NCI-H748 (cell line): ENCODE results near the gene SERPINE3.

Experiments
- DNase-seq: peaks from one replicate; lab custom pipeline; 2025; ENCODE audit not compliant: unreplicated experiment; lab: John Stamatoyannopoulos, UW

SERPINE3 gene

DNA sequence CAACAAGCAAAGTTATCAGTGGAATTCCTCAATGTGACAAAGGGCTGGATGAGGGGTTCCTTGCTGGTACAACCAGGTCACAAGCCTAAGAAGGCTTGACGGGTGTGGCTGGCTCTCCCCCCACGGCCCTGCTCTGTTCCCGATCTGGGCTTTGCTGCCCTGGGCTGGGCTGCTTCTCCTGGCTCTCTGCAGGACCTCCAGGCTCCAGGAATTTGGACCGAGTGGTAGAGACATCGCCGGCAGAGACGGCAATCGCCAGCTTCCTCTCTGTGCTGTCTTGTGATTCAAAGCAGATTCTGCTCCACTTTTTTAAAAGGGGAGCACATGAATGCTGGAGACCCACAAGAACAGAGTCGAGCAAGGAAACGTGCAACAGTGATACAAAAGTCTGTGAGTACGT, at the start of gene SERPINE3:
Gene SERPINE3, plus strand, starts transcription at position 338 of the 400 bp plus-strand sequence. CDS start 1,401 bp downstream, outside the sequence.
- no peak for DNase-seq

DNA sequence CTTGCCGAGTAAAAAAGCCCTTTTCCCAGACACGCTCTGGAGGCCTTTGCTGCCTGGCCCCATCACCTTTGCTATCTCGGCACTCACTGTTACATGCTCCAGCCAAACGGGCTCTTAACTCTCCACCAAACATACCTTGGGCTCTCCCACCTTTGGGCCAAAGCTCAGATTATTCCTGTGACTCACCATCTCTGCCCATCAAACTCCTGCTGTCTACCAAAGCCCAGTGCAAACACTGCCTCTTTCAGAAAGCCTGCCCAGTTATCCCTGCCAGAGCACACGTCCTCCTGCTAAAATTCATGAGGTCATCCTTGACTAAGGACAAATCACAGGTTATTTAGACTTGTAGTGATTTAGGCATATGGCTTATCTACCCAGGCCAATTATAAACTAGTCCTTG, 48.1 kb upstream of the SERPINE3 start:
- no peak for DNase-seq

- no peak for DNase-seq
These were observed 47.4 kb upstream of the SERPINE3 start for GRCh38 chr13:51292000-51292565.

GRCh38 chr13:51297556-51297955, 41.9 kb upstream of the SERPINE3 start:
- DNase-seq, result no peak

DNA sequence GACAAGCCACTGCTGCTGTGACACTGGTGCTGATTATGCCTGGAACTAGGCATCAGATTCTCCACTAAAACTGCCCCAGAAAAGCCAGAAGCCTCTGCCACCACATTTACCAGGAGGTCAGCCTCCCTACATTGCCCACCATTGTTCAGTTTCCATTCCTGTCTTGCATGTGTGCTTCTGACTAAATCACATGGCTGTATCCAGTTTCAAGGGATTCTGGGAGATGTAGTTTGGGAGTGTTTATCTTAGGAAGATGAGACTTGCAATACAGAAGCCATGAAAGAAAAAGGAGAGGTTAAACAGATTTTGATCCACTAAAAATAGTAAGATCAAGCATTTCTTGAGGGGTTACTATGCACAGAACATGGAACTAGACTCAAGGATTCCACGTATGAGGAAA, 40.7 kb upstream of the SERPINE3 start:
- DNase-seq, result no peak

DNA sequence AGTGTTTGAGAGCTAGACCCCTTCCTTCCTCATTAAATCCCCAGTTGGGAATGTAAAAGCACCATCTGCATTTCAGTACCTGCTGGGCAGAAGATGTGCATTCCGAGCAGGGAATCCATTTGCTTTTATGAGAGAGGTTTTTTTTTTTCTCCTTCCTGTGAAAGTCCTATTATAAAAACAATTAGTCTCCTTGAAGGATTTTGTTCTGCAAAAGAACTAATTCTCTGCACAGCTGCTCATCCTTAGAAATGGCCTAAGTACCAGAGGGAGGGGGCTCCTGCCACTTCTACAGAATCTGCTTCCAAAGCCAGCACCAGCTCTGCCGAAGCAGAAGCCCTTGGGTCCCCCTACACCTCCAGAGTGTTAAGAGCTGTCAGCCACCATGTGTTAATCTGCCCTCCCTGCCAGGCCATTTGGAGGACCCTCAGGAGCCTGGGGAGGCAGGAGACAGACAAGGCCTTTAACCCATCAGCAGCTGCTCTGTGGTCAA, 36.4 kb upstream of the SERPINE3 start:
- DNase-seq, result no peak

- no peak for DNase-seq
These were observed 35.6 kb upstream of the SERPINE3 start for GRCh38 chr13:51303882-51304281.

DNA sequence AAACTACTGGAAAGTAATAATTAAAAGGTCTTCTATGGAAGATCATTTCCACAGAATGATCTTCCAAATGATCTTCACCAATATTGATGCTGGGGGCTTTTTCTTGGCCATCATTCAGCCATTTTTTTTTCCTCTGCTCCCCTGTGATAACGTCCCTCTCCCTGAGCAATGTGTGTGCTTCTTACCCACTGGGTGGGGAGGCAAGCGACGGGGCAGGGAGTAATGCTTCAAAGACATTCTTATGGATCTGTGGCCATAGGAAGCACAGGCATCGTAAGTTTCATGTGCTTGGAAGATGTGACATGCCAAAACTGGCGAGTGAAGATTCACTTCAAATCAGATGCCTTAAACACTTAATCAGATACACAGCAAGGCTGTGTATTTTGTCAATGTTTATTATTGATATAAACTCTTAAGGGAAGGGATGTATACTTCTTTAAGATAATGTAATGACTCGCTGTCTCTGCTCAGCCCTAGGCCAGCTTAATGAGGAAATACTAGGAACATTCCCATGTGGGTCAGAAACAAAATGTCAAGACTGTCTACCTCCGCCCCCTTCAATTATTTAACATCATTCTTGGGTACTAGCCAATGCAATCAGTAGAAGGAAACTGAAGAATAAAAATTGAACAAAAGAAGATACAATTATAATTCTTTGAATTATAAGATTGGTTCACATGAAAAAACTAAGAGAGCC, 34.1 kb upstream of the SERPINE3 start:
- no peak for DNase-seq

GRCh38 chr13:51308781-51309180, 30.7 kb upstream of the SERPINE3 start:
- no peak for DNase-seq

DNA sequence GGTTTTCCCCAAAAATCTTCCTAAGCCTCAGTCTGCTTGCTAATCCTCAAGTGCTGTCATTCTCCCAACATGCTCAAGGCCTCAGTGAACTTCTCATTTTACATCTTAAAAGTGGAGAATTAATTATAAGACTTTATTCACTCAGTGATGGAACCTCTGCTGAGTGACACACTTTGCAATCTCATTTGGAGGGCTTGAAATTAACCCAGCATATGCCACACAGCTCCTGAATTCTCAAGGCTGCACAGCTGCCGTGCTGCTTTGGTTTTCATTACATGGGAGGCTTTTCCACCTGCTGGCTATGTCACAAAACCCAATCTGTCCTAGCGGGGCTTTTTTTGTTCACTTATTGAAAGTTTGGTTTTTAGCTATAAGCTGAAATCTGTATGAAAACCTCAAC, 28.3 kb upstream of the SERPINE3 start:
- no peak for DNase-seq

GRCh38 chr13:51311957-51312520, 27.5 kb upstream of the SERPINE3 start:
- DNase-seq, result no peak

- no peak for DNase-seq
These were observed 25.9 kb upstream of the SERPINE3 start for GRCh38 chr13:51313619-51314018.

GRCh38 chr13:51317262-51317661, 22.2 kb upstream of the SERPINE3 start:
- DNase-seq, result no peak

DNA sequence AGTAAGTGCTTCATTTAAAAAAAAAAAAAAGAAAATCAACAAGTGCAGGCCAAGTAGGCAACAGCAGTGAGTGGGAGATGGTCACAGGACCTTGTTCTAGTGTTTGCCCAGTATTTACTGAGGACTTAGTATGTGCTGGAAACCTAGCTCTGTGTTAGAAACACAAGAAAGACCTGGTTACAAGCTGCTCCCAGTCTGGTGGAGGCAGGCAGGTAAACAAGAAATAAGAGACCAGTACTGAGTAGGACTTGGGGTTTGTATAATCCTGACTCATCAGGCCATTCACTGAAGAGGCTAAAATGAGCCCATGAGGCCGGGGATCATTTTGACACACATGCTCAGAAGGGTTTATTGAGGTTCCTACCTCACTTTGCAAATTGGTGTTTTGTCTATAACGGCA, 21.5 kb upstream of the SERPINE3 start:
- no peak for DNase-seq

DNA sequence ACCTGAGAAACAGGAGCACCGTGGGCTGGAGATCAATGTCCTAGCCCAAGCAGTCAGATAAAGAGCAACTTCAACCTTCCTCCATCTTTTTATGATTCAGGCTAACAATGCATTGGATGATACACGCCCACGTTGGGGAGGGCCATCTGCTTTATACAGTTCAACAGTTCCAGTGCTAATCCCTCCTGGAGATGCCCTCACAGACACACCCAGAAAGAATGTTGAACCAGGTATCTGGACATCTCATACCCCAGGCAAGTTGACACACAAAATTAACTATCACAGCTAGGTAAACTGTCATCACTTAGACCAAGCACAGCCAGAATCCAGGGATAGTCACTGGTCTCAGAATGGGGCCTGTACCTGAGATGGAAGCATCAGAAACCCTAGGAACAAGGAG, 20.6 kb upstream of the SERPINE3 start:
- no peak for DNase-seq

- no peak for DNase-seq
These were observed 17.7 kb upstream of the SERPINE3 start for GRCh38 chr13:51321836-51322235.

DNA sequence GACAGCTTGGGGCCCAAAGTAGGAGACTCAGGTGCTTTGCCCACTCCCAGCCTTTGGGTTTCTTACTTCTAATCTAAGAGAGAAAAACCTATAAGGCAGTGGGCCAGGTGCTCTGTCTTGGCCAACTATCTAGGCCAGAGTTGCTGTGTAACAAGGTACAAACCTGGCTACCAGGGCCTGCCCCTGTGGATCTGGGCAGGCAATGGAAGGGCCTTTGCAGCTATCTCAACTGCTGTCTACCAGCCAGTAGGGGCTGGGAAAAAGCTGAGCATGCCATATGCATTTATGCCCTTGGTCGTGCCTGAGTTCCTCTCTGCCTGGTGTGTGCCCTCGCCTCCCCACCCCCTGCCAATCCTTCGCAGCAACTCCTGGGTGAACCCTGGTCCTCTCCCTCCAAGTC, 16.7 kb upstream of the SERPINE3 start:
- DNase-seq, result no peak

DNA sequence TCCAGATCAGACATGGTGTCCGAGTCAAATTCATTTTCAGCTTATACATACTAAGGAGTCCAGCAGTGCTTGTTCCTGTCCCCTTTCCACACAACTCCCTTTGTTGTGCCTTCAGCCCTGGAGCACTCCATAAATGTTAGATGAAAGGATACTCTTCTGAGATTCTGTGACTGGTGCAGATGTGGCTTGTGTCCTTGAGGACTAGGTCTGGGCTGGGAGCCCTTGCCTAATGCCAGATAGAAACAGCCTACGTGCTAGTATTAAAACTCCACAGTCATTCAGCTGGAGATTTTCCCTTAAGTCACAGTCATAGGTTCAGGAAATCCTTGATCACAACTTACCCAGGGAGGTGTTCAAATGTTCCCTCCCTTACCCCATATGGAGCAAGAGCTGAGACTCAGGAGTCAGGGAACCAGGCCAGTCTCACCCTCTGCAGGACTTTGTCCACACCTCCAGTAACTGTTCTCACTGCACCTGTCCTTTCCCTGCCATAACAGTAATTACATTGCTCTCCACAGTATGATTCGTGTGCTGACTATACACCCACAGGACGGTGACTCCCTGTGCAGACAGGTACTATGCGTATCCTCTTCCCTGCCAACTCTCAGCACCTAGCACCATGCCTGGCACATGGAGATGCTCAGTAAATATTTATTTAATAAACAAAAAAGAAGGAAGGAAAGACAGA, 15.5 kb upstream of the SERPINE3 start:
- DNase-seq, result no peak

GRCh38 chr13:51324714-51325420, 14.6 kb upstream of the SERPINE3 start:
- DNase-seq, result no peak

GRCh38 chr13:51325837-51326236, 13.7 kb upstream of the SERPINE3 start:
- no peak for DNase-seq

DNA sequence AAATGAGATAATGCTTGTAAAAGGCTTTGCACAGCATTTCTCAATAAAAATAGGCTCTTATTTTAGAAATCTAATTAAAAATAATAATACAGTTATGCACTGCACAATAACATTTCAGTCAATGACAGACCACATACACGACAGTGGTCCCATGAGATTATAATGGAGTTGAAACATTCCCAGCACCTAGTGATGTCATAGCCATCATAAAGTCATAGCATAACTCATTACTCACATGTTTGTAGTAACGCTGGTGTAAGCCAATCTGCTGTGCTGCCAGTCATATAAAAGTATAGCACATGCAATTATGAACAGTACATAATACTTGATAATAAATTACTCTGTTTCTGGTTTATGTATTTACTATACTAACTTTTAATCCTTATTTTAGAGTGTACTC, 12.7 kb upstream of the SERPINE3 start:
- DNase-seq, result no peak
